Endodermal cell (in vitro differentiated cells): ENCODE results near the gene CXCL10. TPM values are rescaled to one million over a fixed set of nuclear protein-coding genes. Genes with fewer than 3 reads are reported as not detected.

Experiments
- DNase-seq: peaks from one replicate; pipeline ENCODE4 v3.0.0-alpha.2; 2017
- H3K27ac ChIP-seq: 2 replicates; pipeline ENCODE4 v1.5.1; 2013; ENCODE audit warnings: mild to moderate bottlenecking, low read depth, low read length, moderate library complexity
- H3K27me3 ChIP-seq: 2 replicates; pipeline ENCODE4 v1.6.1; 2013; ENCODE audit warnings: mild to moderate bottlenecking, low read length, moderate library complexity; ENCODE audit not compliant: insufficient read depth, control insufficient read depth, poor library complexity, severe bottlenecking
- H3K36me3 ChIP-seq: 2 replicates; pipeline ENCODE4 v1.7.0; 2013; ENCODE audit warnings: mild to moderate bottlenecking, low read length, moderate library complexity; ENCODE audit not compliant: control insufficient read depth, insufficient read depth
- H3K4me1 ChIP-seq: one replicate; pipeline ENCODE4 v1.7.0; 2013; ENCODE audit warnings: low read length; ENCODE audit not compliant: control insufficient read depth, insufficient read depth
- H3K4me3 ChIP-seq: 2 replicates; pipeline ENCODE4 v1.5.1; 2013; ENCODE audit warnings: mild to moderate bottlenecking, low read length, moderate library complexity
- H3K9ac ChIP-seq: 2 replicates; pipeline ENCODE4 v1.6.1; 2013; ENCODE audit warnings: mild to moderate bottlenecking, low read length, moderate library complexity; ENCODE audit not compliant: poor library complexity, severe bottlenecking; ENCODE audit errors: extremely low read depth
- H3K9me3 ChIP-seq: 2 replicates; pipeline ENCODE4 v1.6.1; 2013; ENCODE audit warnings: mild to moderate bottlenecking, low read length, moderate library complexity; ENCODE audit not compliant: control insufficient read depth
- H3K27ac Mint-ChIP-seq: 2 replicates; pipeline ENCODE4 v1.8.0; 2020; ENCODE audit warnings: mixed read lengths
- H3K27me3 Mint-ChIP-seq: 2 replicates; pipeline ENCODE4 v1.8.0; 2021; ENCODE audit warnings: mild to moderate bottlenecking, mixed read lengths; ENCODE audit not compliant: insufficient read depth
- H3K36me3 Mint-ChIP-seq: 2 replicates; pipeline ENCODE4 v1.8.0; 2020; ENCODE audit warnings: low read depth, mixed read lengths
- H3K4me1 Mint-ChIP-seq: 2 replicates; pipeline ENCODE4 v1.8.0; 2020; ENCODE audit warnings: mixed read lengths
- H3K4me3 Mint-ChIP-seq: 2 replicates; pipeline ENCODE4 v1.8.0; 2020; ENCODE audit warnings: mild to moderate bottlenecking, moderate library complexity, mixed read lengths
- H3K9me3 Mint-ChIP-seq: 2 replicates; pipeline ENCODE4 v1.8.0; 2020; ENCODE audit warnings: mild to moderate bottlenecking, mixed read lengths
- CTCF ChIP-seq: fragments of 200-600 bp; sonication (generic); conservative IDR thresholded peaks from 2 replicates; pipeline ENCODE4 v1.5.0; 2021; ENCODE audit warnings: antibody characterized with exemption, mild to moderate bottlenecking
- WGBS, 2 experiments: methylation state at CpG; one replicate each; pipeline versions ENCODE4 v1.1.5 to v1.1.7; 2013; ENCODE audit warnings: missing lambda C conversion rate in 2 of 2, mixed read lengths in 1 of 2; ENCODE audit not compliant: insufficient coverage in 1 of 2, insufficient read length in 1 of 2; 5-methylcytosine and 5-hydroxymethylcytosine counted together
- total RNA-seq, 2 donors: library from RNA; stranded (reverse); fragmentation: NEBNext Ultra II Directional in 1 of 2; extraction: Animal tissue kit (Norgen Biotek cat#: 25700) in 1 of 2; gene quantifications; 2 replicates in 1 of 2; 3 replicates in 1 of 2; pipeline ENCODE4 v1.2.1, GENCODE V29; 2021

The CXCL10 gene
- total RNA-seq, 2 donors from 2014 or later: not detected

DNA sequence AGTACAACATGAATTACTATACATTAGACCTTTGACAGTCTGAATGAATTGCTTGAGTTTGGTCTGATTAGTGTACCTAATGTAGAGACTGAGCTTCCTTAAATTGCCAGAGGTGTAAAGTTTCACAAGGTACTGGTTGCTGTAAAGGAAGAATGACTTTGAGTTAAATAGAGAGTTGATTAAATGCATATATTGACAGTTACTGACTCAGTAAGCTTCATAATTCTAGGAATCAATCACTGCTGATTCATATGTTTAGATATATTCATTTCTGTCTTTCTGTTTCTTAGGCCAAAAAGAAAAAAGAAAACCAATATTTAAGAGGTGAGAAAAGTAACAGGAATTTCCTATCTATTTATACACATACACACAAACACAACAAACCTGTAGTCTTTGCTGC, 35.0 kb upstream of the CXCL10 start:
- H3K4me3 Mint-ChIP-seq: no peak overlapping the region
- no peak overlapping the region for H3K9ac ChIP-seq
- peaks cover 35% of the 10 kb centered on the region for H3K4me1 Mint-ChIP-seq
- no peaks in the 10 kb centered on the region for H3K36me3 ChIP-seq
- no peaks in the 10 kb centered on the region for H3K9me3 Mint-ChIP-seq
- H3K4me3 ChIP-seq: no peak overlapping the region
- no peaks in the 10 kb centered on the region for H3K27me3 Mint-ChIP-seq
- no peaks in the 10 kb centered on the region for H3K36me3 Mint-ChIP-seq
- H3K27ac Mint-ChIP-seq: no peak overlapping the region
- H3K9me3 ChIP-seq: no peaks in the 10 kb centered on the region
- H3K4me1 ChIP-seq: no peaks in the 10 kb centered on the region
- H3K27me3 ChIP-seq: no peaks in the 10 kb centered on the region
- TF ChIP-seq CTCF: no peak
- H3K27ac ChIP-seq: no peak overlapping the region
- DNase-seq: no peak

- no peak for DNase-seq
- WGBS, 2 experiments: 69 to 78% methylated on average over 1 to 2 of the region's 2 CpGs
- Mint-ChIP-seq H3K27me3 (no peaks in the 10 kb centered on the region), H3K4me1 (peaks cover 32% of the 10 kb centered on the region), H3K4me3 (no peak overlapping the region), H3K27ac (no peak overlapping the region), H3K36me3 (no peaks in the 10 kb centered on the region), H3K9me3 (peaks cover under 1% of the 10 kb centered on the region)
- no peak overlapping the region for H3K27ac ChIP-seq
- H3K9me3 ChIP-seq: no peaks in the 10 kb centered on the region
- H3K4me1 ChIP-seq: no peaks in the 10 kb centered on the region
- no peaks in the 10 kb centered on the region for H3K36me3 ChIP-seq
- no peak for TF ChIP-seq CTCF
- H3K27me3 ChIP-seq: no peaks in the 10 kb centered on the region
- H3K9ac ChIP-seq: no peak overlapping the region
- H3K4me3 ChIP-seq: no peak overlapping the region
Observed at GRCh38 chr4:76055421-76055820, 32.1 kb upstream of the CXCL10 start.

DNA sequence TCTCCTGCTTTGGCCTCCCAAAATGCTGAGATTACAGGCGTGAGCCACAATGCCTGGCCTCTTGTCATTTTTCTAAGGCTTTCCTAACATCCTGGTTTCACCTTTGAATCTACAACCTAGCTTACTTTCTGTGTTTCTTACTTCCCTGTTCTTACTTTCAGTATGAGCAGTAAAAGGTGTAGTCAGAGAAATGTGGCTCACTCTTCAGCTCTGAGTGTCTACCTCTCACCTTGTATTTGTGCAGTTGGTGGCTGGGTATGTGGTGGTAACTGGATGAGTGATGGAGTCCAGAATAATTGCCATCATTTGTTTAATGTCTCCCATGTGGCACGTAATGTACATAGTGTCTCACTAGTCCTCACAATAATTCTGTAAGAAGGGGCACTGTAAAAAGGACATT, 31.7 kb upstream of the CXCL10 start:
- H3K36me3 Mint-ChIP-seq: no peaks in the 10 kb centered on the region
- no peak for TF ChIP-seq CTCF
- Histone ChIP-seq H3K4me1 (no peaks in the 10 kb centered on the region), H3K9ac (no peak overlapping the region), H3K9me3 (no peaks in the 10 kb centered on the region), H3K27ac (no peak overlapping the region), H3K4me3 (no peak overlapping the region), H3K36me3 (no peaks in the 10 kb centered on the region), H3K27me3 (no peaks in the 10 kb centered on the region)
- DNase-seq: no peak
- no peak overlapping the region for H3K4me3 Mint-ChIP-seq
- H3K4me1 Mint-ChIP-seq: peaks cover 32% of the 10 kb centered on the region
- H3K9me3 Mint-ChIP-seq: peaks cover 5% of the 10 kb centered on the region
- WGBS, 2 experiments: 88 to 100% methylated on average over 1 to 2 of the region's 2 CpGs
- H3K27me3 Mint-ChIP-seq: no peaks in the 10 kb centered on the region
- no peak overlapping the region for H3K27ac Mint-ChIP-seq
